PC-3 (cell line): Measurements from ENCODE around the gene HACD1. TPM values are rescaled to one million over a fixed set of nuclear protein-coding genes. Genes with fewer than 3 reads are reported as not detected.

Experiments
- ATAC-seq: fragments of 200-7000 bp; cut with Tn5 transposase; 2 replicates; pipeline ENCODE4 v1.9.1; 2020; ENCODE audit warnings: mild to moderate bottlenecking, moderate library complexity
- BruUV-seq: library from RNA; stranded (reverse); fragments of 400-500 nt; replicated peaks from 2 replicates; lab custom pipeline; 2021; lab: Mats Ljungman, UMichigan
- CTCF ChIA-PET: fragments of 300-600 bp; sonication (Branson Sonifier 250); formaldehyde crosslinking; loops from one replicate; lab custom pipeline; 2022; ENCODE audit warnings: antibody characterized with exemption; lab: Charles Lee
- POLR2A ChIA-PET: fragments of 300-600 bp; sonication (Branson Sonifier 250); formaldehyde crosslinking; loops from one replicate; lab custom pipeline; 2022; ENCODE audit warnings: antibody characterized with exemption; ENCODE audit not compliant: unreplicated experiment; lab: Charles Lee
- DNase-seq: peaks from one replicate; pipeline ENCODE4 v3.0.0-alpha.2; 2015
- H2AFZ ChIP-seq: fragments of 300-600 bp; sonication (generic); 2 replicates; pipeline ENCODE4 v1.6.0; 2016; ENCODE audit warnings: antibody characterized with exemption, low read length
- H3F3A ChIP-seq: fragments of 300-600 bp; sonication (generic); one replicate; pipeline ENCODE4 v1.6.0; 2017; ENCODE audit warnings: antibody characterized with exemption, low read length, control low read depth, mild to moderate bottlenecking; ENCODE audit not compliant: unreplicated experiment
- H3K27ac ChIP-seq: fragments of 300-600 bp; sonication (generic); 2 replicates; pipeline ENCODE4 v1.5.1; 2016; ENCODE audit warnings: mild to moderate bottlenecking, low read length
- H3K27me3 ChIP-seq: fragments of 300-600 bp; sonication (generic); 2 replicates; pipeline ENCODE4 v1.6.1; 2016; ENCODE audit warnings: low read length, mixed read lengths
- H3K36me3 ChIP-seq: fragments of 300-600 bp; sonication (generic); 2 replicates; pipeline ENCODE4 v1.6.1; 2016; ENCODE audit warnings: low read depth, mixed run types, low read length, mixed read lengths
- H3K4me1 ChIP-seq: fragments of 300-600 bp; sonication (generic); 2 replicates; pipeline ENCODE4 v1.5.1; 2016; ENCODE audit warnings: low read length; ENCODE audit not compliant: insufficient read depth
- H3K4me2 ChIP-seq: fragments of 300-600 bp; sonication (generic); 2 replicates; pipeline ENCODE4 v1.6.0; 2016; ENCODE audit warnings: low read length
- H3K4me3 ChIP-seq: fragments of 300-600 bp; sonication (generic); 2 replicates; pipeline ENCODE4 v1.5.1; 2016; ENCODE audit warnings: mild to moderate bottlenecking, low read length, mixed read lengths
- H3K79me2 ChIP-seq: fragments of 300-600 bp; sonication (generic); 2 replicates; pipeline ENCODE4 v1.6.1; 2017; ENCODE audit warnings: low read length, mixed read lengths
- H3K9ac ChIP-seq: fragments of 300-600 bp; sonication (generic); 2 replicates; pipeline ENCODE4 v1.6.0; 2016; ENCODE audit warnings: mild to moderate bottlenecking, low read length
- H3K9me2 ChIP-seq: fragments of 300-600 bp; sonication (generic); replicated peaks from 2 replicates; pipeline ENCODE4 v1.6.1; 2016; ENCODE audit warnings: mixed run types, low read length, mixed read lengths
- H3K9me3 ChIP-seq: fragments of 300-600 bp; sonication (generic); 2 replicates; pipeline ENCODE4 v1.6.1; 2016; ENCODE audit warnings: low read length, mixed read lengths
- H4K20me1 ChIP-seq: fragments of 300-600 bp; sonication (generic); 2 replicates; pipeline ENCODE4 v1.6.1; 2016; ENCODE audit warnings: low read length, mixed read lengths
- CTCF ChIP-seq: fragments of 300-600 bp; sonication (generic); conservative IDR thresholded peaks from 2 replicates; pipeline ENCODE4 v1.5.1; 2017; ENCODE audit warnings: antibody characterized with exemption, low read depth, mild to moderate bottlenecking, low read length
- EZH2 ChIP-seq: fragments of 300-600 bp; sonication (generic); IDR thresholded peaks from one replicate; pipeline ENCODE4 v1.6.1; 2017; ENCODE audit warnings: antibody characterized with exemption, mild to moderate bottlenecking, low read length; ENCODE audit not compliant: unreplicated experiment
- EZH2phosphoT487 ChIP-seq: fragments of 300-600 bp; sonication (generic); IDR thresholded peaks from 2 replicates; pipeline ENCODE4 v1.6.1; 2018; ENCODE audit warnings: mild to moderate bottlenecking, antibody characterized with exemption, low read length, borderline replicate concordance
- intact Hi-C: fragments of 100-400 bp; cut with micrococcal nuclease; formaldehyde crosslinking; loops from 2 replicates; pipeline ENCODE4 v1.9.0; 2023
- total RNA-seq: library from RNA; depleted of rRNA; stranded (reverse); fragments of >200 nt; gene quantifications from 2 replicates; pipeline ENCODE4 v1.2.3, GENCODE V29; 2014

HACD1 gene
- total RNA-seq, 1 experiment from 2014 or later, result 15.3 TPM

- ChIA-PET POLR2A (interaction anchor here (0.5 kb wide), 1 partner anchor 381 kb away, joined by 5 read pairs; no protein-coding TSS in a partner anchor), CTCF (no interaction called here)
- DNase-seq, result no peak
- Histone ChIP-seq H3K4me1 (no peaks in the 10 kb centered on the region), H3K4me3 (no peak overlapping the region), H3K36me3 (no peaks in the 10 kb centered on the region), H3K4me2 (no peak overlapping the region), H3K27ac (no peak overlapping the region), H2AFZ (no peak overlapping the region), H3F3A (no peaks in the 10 kb centered on the region), H3K27me3 (no peaks in the 10 kb centered on the region), H3K79me2 (no peaks in the 10 kb centered on the region), H3K9me2 (no peaks in the 10 kb centered on the region), H3K9ac (no peak overlapping the region), H4K20me1 (no peaks in the 10 kb centered on the region), H3K9me3 (no peaks in the 10 kb centered on the region)
- intact Hi-C loops, result no loop called here
- no peak for ATAC-seq
- TF ChIP-seq EZH2phosphoT487 (no peak), CTCF (no peak), EZH2 (no peak)
- BruUV-seq, result no TSS peak
Measured at GRCh38 chr10:17557459-17557858, 59.7 kb downstream of the HACD1 start.

DNA sequence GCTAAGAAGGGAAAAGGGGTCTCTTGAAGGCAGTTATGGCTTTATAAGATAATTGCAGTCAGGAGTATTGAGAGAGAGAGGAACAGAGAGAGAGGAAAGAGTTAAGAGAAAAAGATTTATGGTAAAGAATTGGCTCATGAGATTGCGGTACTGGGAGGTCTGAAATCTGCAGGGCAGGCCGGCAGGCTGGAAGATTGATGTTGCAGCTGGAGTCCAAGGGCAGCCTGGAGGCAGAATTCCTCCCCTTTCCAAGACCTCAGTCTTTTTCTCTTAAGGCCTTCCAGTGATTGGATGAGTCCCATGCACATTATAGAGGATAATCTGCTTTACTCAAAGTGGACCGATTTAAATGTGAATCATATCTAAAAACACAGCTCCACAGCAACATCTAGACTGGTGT is 68.4 kb downstream of the HACD1 start:
- ChIA-PET CTCF (no interaction called here), POLR2A (no interaction called here)
- H3K9me3 ChIP-seq, result no peaks in the 10 kb centered on the region
- intact Hi-C loops, result no loop called here
- BruUV-seq, result no TSS peak
- no peak for TF ChIP-seq CTCF
- TF ChIP-seq EZH2, result no peak
- TF ChIP-seq EZH2phosphoT487, result no peak
- no peaks in the 10 kb centered on the region for H3K27me3 ChIP-seq
- ATAC-seq (no peak), DNase-seq (no peak)
- H2AFZ ChIP-seq, result no peak overlapping the region
- H3K9me2 ChIP-seq, result no peaks in the 10 kb centered on the region
- H3K4me2 ChIP-seq, result no peak overlapping the region
- no peak overlapping the region for H3K4me3 ChIP-seq
- no peaks in the 10 kb centered on the region for H3K79me2 ChIP-seq
- H3K27ac ChIP-seq, result no peak overlapping the region
- H3F3A ChIP-seq, result no peaks in the 10 kb centered on the region
- H4K20me1 ChIP-seq, result no peaks in the 10 kb centered on the region
- no peaks in the 10 kb centered on the region for H3K36me3 ChIP-seq
- no peaks in the 10 kb centered on the region for H3K4me1 ChIP-seq
- H3K9ac ChIP-seq, result no peak overlapping the region

DNA sequence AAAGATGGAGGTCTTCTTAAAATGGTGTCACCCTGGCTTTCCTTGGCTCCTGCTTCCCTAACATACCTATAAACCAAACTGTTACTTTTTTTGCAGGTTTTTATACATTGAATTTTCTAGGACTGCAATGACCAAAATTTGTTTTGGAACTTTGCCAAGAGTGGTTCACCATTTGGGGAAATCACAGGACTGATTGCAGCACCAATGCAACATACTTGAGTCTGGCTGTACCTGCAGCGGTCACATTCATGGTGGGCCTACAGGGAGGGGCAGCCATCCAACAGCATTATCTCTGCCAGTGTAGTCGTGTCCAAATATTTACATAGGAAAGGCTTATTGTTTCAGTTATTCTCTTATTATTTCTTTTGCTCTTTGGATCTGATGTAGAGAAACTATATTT is 69.0 kb downstream of the HACD1 start:
- Histone ChIP-seq H3K4me2 (no peak overlapping the region), H3K27ac (no peak overlapping the region), H4K20me1 (no peaks in the 10 kb centered on the region), H3K9me2 (no peaks in the 10 kb centered on the region), H3K27me3 (no peaks in the 10 kb centered on the region), H3K79me2 (no peaks in the 10 kb centered on the region), H3K9ac (no peak overlapping the region), H3F3A (no peaks in the 10 kb centered on the region), H2AFZ (no peak overlapping the region), H3K4me3 (no peak overlapping the region), H3K9me3 (no peaks in the 10 kb centered on the region), H3K36me3 (no peaks in the 10 kb centered on the region), H3K4me1 (no peaks in the 10 kb centered on the region)
- ChIA-PET CTCF (no interaction called here), POLR2A (no interaction called here)
- TF ChIP-seq EZH2phosphoT487 (no peak), EZH2 (no peak), CTCF (no peak)
- no TSS peak for BruUV-seq
- intact Hi-C loops, result no loop called here
- ATAC-seq (no peak), DNase-seq (no peak)
